Sigmoid colon (tissue), 7 donors: ENCODE data around the gene MACROD2. TPM values are rescaled to one million over a fixed set of nuclear protein-coding genes. Genes with fewer than 3 reads are reported as not detected.
A peak's percentile ranks its signal among the peaks of the same experiment; 100 is the strongest.

Experiments used
- DNase-seq: peaks from one replicate; pipeline ENCODE4 v3.0.0-alpha.2; 2019
- H3K27ac ChIP-seq, 4 donors: fragments of 200-600 bp; sonication (generic); one replicate each; pipeline ENCODE4 v1.5.1; 2016 to 2019; ENCODE audit warnings: mild to moderate bottlenecking in 1 of 4
- H3K27me3 ChIP-seq, 3 donors: fragments of 200-600 bp; sonication (generic); one replicate each; pipeline ENCODE4 v1.5.1; 2019; ENCODE audit warnings: mild to moderate bottlenecking in 1 of 3
- H3K36me3 ChIP-seq, 4 donors: fragments of 200-600 bp; sonication (generic); one replicate each; pipeline ENCODE4 v1.5.1; 2016 to 2019
- H3K4me1 ChIP-seq, 4 donors: fragments of 200-600 bp; sonication (generic); one replicate each; pipeline ENCODE4 v1.5.1; 2017 to 2019
- H3K4me3 ChIP-seq, 4 donors: fragments of 200-600 bp; sonication (generic); one replicate each; pipeline ENCODE4 v1.5.1; 2017 to 2019; ENCODE audit warnings: mild to moderate bottlenecking in 2 of 4, moderate library complexity in 1 of 4
- H3K9me3 ChIP-seq, 4 donors: fragments of 200-600 bp in 3 of 4; sonication (generic) in 3 of 4; one replicate each; pipeline versions ENCODE4 v1.5.1 to v1.6.1; 2013 to 2019
- EP300 ChIP-seq, 4 donors: sonication (generic); formaldehyde crosslinking; IDR thresholded peaks; one replicate each; pipeline ENCODE4 v1.6.1; 2017; ENCODE audit warnings: antibody characterized with exemption in 4 of 4
- POLR2A ChIP-seq, 2 donors: fragments of 450-650 bp; IDR thresholded peaks; one replicate each; pipeline ENCODE4 v1.6.1; 2016; ENCODE audit warnings: antibody characterized with exemption in 2 of 2, mild to moderate bottlenecking in 2 of 2, moderate library complexity in 2 of 2
- POLR2AphosphoS5 ChIP-seq, 4 donors: sonication (generic); formaldehyde crosslinking; IDR thresholded peaks; one replicate each; pipeline ENCODE4 v1.6.1; 2017; ENCODE audit warnings: antibody characterized with exemption in 4 of 4
- WGBS, 2 donors: extraction: QIAGEN DNeasy Blood & Tissue Kit; methylation state at CpG; one replicate each; pipeline ENCODE4 v1.1.7; 2013; 5-methylcytosine and 5-hydroxymethylcytosine counted together
- intact Hi-C: fragments of 100-400 bp; cut with DNase I; formaldehyde crosslinking; loops from one replicate; pipeline ENCODE4 v1.15.1; 2023
- polyA plus RNA-seq, 3 donors: library from polyadenylated mRNA; stranded (reverse); fragments of 200-250 nt; gene quantifications; one replicate each; pipeline ENCODE4 v1.2.3, GENCODE V29; 2013
- total RNA-seq, 4 donors: library from RNA; depleted of rRNA; stranded (reverse); fragments of >200 nt; gene quantifications; one replicate each; pipeline ENCODE4 v1.1.0, GENCODE V29; 2016
- TF ChIP-seq, protein P1 (sequence below), 4 experiments: fragments of 450-650 bp in 3 of 4; fragments of 200-600 bp in 1 of 4; IDR thresholded peaks; one replicate each; pipeline ENCODE4 v1.5.1; 2016 to 2019; ENCODE audit warnings: antibody characterized with exemption in 4 of 4, mild to moderate bottlenecking in 3 of 4, moderate library complexity in 2 of 4
- donor health status: healthy with polysubstance abuse.
- donor health status: Bipolar disorder and iron deficiency.
- donor health status: healthy.

Gene MACROD2
- total and polyA plus RNA-seq, 7 donors, result 1.2 to 22.4 (median 5.8) TPM

DNA sequence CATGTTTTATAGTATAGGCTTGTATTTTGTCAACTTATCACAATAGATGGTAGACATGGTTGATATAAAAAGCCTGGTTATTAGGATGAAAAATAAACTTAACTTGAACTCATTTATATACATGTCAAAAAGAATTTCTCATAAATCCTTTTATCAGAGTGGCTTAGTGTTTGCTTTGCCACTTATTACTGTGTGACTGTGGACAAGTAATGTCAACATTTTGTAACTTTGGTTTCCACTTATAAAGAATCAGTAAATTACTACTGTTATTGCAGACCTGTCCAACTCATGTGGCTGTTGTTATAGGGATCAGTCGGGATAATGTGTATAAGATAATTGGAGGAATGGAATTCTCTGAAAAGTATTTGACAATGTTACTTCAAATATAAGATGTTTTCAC lies 1236.9 kb downstream of the MACROD2 start:
- TF ChIP-seq, protein P1, sequence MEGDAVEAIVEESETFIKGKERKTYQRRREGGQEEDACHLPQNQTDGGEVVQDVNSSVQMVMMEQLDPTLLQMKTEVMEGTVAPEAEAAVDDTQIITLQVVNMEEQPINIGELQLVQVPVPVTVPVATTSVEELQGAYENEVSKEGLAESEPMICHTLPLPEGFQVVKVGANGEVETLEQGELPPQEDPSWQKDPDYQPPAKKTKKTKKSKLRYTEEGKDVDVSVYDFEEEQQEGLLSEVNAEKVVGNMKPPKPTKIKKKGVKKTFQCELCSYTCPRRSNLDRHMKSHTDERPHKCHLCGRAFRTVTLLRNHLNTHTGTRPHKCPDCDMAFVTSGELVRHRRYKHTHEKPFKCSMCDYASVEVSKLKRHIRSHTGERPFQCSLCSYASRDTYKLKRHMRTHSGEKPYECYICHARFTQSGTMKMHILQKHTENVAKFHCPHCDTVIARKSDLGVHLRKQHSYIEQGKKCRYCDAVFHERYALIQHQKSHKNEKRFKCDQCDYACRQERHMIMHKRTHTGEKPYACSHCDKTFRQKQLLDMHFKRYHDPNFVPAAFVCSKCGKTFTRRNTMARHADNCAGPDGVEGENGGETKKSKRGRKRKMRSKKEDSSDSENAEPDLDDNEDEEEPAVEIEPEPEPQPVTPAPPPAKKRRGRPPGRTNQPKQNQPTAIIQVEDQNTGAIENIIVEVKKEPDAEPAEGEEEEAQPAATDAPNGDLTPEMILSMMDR (IDR thresholded peaks at IDR 0.05), result no peak
- TF ChIP-seq POLR2A (IDR thresholded peaks at IDR 0.05), result no peak
- no peak for TF ChIP-seq POLR2AphosphoS5 (IDR thresholded peaks at IDR 0.05)
- no peak for TF ChIP-seq EP300 (IDR thresholded peaks at IDR 0.05)
- Histone ChIP-seq H3K27ac (no peak overlapping the region), H3K4me1 (no peaks in the 10 kb centered on the region), H3K9me3 (no peaks in the 10 kb centered on the region), H3K4me3 (no peak overlapping the region), H3K27me3 (no peaks in the 10 kb centered on the region), H3K36me3 (no peaks in the 10 kb centered on the region)
- DNase-seq, result no peak
- WGBS, 2 donors, result 66% methylated on average over 1 of the region's 1 CpG
- intact Hi-C loops, result no loop called here

DNA sequence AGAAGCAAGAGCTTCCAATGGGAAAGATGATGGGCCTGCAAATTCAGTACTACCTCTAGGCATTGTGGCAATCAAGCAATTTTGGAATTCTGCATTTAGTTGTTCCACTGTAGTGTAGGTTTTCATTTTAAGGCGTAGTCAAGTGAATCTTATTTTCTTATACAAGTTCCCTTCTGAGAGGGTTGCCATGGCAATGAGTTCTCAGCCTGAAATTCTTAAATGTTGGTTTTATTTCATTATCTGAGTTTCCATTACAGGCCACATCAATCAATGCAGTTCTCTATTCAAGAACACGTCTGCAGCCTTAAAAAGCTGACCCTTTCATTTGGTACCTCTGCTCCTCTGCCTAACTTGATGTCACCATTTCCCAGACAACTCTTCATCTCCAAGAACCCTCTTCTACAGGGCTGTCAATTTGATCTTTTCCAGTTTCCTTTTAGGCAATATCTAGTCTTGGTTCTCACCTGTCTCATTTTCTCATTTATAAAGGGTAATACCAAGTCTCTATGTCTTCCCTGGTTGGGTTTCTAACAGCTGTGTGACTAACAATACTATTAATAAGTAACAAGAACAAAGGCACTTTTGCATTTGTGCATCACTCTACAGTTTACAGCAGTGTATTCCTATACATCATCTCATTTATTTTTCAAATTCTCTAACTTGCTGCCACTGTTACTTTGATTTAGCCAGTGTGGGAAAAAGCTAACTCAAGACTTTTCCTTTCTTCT lies 1240.3 kb downstream of the MACROD2 start:
- Histone ChIP-seq H3K27me3 (no peaks in the 10 kb centered on the region), H3K4me3 (no peak overlapping the region), H3K4me1 (no peaks in the 10 kb centered on the region), H3K36me3 (no peaks in the 10 kb centered on the region), H3K9me3 (no peaks in the 10 kb centered on the region), H3K27ac (no peak overlapping the region)
- TF ChIP-seq POLR2A (IDR thresholded peaks at IDR 0.05) (no peak), POLR2AphosphoS5 (IDR thresholded peaks at IDR 0.05) (no peak), EP300 (IDR thresholded peaks at IDR 0.05) (no peak)
- TF ChIP-seq, protein P1 (IDR thresholded peaks at IDR 0.05), result no peak
- no peak for DNase-seq
- intact Hi-C loops, result no loop called here
- 87 to 90% methylated on average over 2 of the region's 2 CpGs for WGBS, 2 donors

DNA sequence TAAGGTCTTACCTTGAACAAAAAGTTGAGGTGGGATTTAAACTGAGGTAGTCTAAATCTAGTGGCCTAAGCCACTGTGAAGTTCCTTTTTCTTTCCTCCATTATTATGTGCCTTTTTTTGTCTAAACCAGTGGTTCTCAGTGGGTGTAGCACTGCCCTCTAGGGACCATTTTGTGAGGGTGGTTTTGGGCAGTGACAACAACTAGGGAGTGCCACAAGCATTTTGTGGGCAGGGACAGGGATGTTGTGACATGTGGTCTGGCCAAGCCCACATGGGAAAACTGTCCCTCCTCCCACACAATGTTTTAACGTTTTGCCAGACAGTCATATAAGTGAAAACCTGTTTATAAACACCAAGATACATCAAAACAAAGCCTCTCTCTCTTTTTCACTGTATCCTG lies 1241.5 kb downstream of the MACROD2 start:
- intact Hi-C loops, result no loop called here
- Histone ChIP-seq H3K4me3 (no peak overlapping the region), H3K36me3 (no peaks in the 10 kb centered on the region), H3K4me1 (no peaks in the 10 kb centered on the region), H3K27ac (no peak overlapping the region), H3K27me3 (no peaks in the 10 kb centered on the region), H3K9me3 (no peaks in the 10 kb centered on the region)
- DNase-seq, result no peak
- WGBS, 2 donors, result 0 to 8% methylated on average over 1 of the region's 1 CpG
- TF ChIP-seq, protein P1 (IDR thresholded peaks at IDR 0.05), result peak in 1 of 4 experiments; percentile 24
- TF ChIP-seq POLR2A (IDR thresholded peaks at IDR 0.05), result no peak

DNA sequence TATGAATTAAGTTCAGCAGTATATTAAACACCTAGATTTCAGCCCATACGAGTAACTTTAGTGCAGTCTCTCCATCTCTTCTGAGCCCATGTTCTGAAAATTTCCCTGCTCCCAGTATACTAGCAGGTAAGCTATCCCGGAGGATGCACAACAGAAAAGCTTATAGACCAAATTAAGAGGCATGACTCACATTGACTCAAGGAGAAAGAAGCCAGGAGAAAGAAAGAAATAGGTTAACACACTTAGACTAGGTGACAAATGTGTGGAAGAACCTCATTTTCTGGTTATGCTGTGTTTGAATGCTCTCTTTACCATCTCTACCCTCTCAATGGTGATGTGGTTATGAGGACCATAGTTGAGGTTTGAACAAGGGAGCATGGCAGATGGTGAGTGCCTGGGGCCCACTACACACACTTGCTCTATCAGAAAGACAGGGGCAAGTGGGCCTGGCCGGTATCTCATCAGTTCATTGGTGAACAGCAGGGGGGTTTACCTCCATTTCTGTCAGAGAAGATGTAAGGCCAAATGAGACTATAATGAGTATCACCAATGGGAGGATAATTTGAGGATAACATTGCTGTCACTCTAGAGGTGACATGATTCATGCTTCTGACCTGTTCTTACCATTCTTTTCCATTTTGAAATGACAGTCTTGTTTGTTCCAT lies 1244.4 kb downstream of the MACROD2 start:
- no peak overlapping the region for H3K4me3 ChIP-seq
- no peaks in the 10 kb centered on the region for H3K9me3 ChIP-seq
- no peak for TF ChIP-seq POLR2AphosphoS5 (IDR thresholded peaks at IDR 0.05)
- TF ChIP-seq EP300 (IDR thresholded peaks at IDR 0.05), result no peak
- TF ChIP-seq POLR2A (IDR thresholded peaks at IDR 0.05), result no peak
- TF ChIP-seq, protein P1 (IDR thresholded peaks at IDR 0.05), result no peak
- no peak for DNase-seq
- H3K36me3 ChIP-seq, result no peaks in the 10 kb centered on the region
- intact Hi-C loops, result no loop called here
- WGBS, 2 donors, result 90 to 92% methylated on average over 3 of the region's 3 CpGs
- no peaks in the 10 kb centered on the region for H3K4me1 ChIP-seq
- H3K27ac ChIP-seq, result no peak overlapping the region
- no peaks in the 10 kb centered on the region for H3K27me3 ChIP-seq
